ENCODE results near the gene GDE1.
"Not testable (repeated sequence)": the region's sequence is repeated elsewhere in the genome, so short reads cannot be mapped to it uniquely, and the experiment has no call there.

Gene GDE1

GRCh38 chr16:19521471-19522396 lies at the start of gene GDE1:
TSS of gene GDE1 (minus strand) at chr16:19522098. CDS start at chr16:19521964, 134 bp downstream.
- peak; percentile 71 to 73 for DNase-seq

DNA sequence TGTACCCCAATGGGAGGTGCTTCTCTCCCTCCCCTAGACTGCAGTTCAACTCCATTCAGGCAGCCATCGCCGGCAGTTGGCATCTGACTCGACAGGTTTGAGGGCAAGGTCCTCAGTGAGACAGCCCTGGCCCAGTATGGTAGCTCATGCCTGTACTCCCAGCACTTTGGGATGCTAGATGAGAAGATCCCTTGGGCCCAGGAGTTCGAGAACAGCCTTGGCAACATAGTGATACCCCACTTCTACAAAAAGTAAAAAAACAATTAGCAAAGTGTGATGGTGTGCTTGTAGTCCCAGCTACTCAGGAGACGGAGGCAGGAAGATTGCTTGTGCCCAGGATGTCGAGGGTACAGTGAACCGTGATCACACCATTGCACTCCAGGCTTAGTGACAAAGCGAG lies 45.7 kb upstream of the GDE1 start:
- DNase-seq: no peak

DNA sequence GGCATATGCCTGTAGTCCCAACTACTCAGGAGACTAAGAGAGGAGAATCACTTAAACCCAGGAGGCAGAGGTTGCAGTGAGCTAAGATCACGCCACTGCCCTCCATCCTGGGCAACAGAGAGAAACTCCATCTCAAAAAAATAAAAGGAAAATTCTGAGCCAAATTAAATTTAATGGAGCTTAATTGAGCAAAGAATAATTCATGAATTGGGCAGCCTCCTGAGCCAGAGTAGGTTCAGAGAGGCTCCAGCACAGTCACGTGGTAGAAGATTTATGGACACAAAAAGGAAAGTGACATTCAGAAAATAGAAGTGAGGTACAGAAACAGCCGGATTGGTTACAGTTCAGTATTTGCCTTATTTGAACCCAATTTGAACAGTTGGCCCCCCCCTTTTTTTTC lies 44.5 kb upstream of the GDE1 start:
- no peak for DNase-seq

DNA sequence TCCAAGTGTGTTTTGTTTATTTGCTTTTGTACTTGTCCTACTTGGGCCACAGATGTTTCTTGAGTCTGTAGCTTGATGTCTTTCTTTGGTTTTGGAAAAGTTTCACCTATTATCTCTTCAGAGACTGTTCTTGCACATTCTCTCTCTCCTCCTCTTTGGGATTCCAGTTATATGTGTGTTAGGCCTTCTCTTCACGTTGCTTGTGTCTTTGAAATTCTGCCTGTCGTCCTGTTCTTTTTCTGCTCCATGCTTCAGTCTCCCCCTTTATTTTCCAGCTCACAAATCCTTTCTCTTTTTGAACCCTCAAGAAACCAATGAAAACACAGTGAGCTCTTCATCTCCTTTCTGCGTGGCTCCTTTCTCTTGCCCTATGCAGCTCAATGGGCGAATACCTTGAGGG lies 41.5 kb upstream of the GDE1 start:
- no peak for DNase-seq

DNA sequence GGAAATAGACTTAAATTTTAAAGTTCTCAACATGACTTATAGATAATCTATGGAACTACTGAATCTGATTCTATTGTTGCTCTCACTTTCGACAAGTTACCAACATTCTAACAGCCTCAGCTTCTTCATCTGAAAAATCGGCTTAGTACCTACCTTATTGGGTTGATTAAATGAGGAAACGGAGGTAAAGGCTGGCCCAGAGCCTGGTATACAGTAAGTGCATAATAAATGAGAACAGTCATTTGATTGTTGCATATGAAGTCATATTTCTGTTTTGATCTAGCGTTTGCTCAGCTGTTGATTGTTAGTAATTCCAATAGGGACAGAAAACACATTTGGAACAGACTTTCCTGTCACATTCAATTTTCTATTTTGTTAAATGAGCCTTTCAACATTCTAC lies 38.2 kb upstream of the GDE1 start:
- DNase-seq: no peak

DNA sequence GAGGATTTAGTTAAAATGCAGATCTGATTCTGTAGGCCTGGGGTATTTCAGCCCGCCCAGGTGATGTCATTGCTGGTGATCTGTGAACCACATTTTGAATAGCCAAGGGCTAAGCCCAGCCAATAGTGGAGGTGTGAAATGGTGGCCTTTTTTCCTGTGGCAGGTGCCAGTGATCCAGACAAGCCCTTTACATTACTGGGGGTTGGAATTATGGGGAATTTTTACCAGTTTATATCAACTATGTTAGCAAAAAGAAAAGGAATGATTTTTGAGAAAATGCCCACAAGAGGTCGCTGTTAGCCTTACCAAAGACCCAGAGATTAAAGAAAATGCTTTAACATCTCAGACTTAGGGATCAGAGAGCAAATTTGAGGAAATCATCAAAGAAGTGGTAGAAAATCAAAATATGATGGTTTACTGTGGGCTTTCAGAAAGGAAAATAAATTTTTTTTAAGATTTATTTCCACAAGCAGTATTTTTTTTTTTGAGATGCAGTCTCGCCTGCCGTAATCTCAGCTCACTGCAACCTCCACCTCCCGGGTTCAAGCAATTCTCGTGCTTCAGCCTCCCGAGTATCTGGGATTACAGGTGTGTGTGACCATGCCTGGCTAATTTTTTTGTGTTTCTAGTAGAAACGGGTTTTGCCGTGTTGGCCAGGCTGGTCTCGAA lies 37.5 kb upstream of the GDE1 start:
- peak; percentile 27 to 44 for DNase-seq

- DNase-seq: no peak
Observed at GRCh38 chr16:19555938-19556771, 34.3 kb upstream of the GDE1 start.

GRCh38 chr16:19555186-19555937 lies 33.5 kb upstream of the GDE1 start, which contains the start of gene VPS35L:
TSS of gene VPS35L (plus strand) at chr16:19555703. CDS start at chr16:19555730, 27 bp downstream.
- peak; percentile 66 to 70 for DNase-seq

GRCh38 chr16:19549673-19550072 lies 27.8 kb upstream of the GDE1 start:
- DNase-seq: no peak

- DNase-seq: no peak
Observed at GRCh38 chr16:19548144-19548543, 26.2 kb upstream of the GDE1 start.

DNA sequence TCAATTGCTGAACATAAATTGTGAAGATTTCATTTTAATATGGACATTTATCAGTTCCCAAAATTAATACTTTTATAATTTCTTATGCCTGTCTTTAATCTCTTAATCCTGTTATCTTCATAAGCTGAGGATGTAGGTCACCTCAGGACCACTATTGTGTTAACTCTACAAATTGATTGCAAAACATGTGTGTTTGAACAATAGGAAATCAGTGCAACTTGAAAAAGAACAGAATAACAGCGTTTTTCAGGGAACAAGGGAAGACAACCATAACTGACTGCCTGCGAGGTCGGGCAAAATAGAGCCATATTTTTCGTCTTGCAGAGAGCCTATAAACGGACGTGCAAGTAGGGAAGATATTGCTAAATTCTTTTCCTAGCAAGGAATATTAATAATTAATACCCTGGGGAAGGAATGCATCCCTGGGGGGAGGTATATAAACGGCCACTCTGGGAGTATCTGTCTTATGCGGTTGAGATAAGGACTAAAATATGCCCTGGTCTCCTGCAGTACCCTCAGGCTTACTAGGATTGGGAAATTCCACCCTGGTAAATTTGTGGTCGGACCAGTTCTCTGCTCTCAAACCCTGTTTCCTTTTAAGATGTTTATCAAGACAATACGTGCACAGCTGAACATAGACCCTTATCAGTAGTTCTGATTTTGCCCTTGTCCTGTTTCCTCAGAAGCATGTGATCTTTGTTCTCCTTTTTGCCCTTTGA lies 21.5 kb upstream of the GDE1 start:
- DNase-seq: not testable (repeated sequence)

- DNase-seq: no peak
Observed at GRCh38 chr16:19542138-19542821, 20.4 kb upstream of the GDE1 start.

DNA sequence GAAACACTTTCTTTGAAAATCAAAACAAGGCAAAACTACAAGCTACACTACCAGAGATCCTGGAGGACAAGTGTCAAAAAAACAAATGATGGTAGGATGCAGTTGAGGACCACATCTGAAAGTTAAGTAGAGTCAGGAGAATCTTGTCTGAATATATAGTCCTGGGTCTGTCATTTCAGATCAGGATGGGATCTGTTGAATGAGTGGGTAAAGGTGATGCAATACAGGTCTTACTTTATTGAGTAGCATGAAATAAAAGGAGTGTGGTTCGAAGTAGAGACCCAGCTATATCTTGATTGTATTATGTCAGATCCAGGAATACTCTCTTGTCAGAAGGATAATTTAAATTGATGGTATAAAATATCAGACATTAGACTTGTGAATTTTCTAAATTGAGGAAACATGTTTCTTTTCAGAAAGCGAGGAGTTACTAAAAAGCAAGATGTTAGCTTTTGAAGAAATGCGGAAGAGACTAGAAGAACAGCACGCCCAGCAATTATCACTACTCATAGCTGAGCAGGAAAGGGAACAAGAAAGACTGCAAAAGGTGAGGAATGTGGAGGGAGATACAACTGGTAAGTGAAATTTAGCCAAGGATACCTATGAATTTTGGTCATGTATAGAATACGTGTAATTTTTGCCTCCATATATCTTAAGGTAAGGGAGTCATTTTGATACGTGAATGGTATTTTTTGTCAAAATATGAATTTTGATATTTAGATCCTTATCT lies 18.5 kb upstream of the GDE1 start:
- DNase-seq: no peak

GRCh38 chr16:19532601-19533000 lies 10.7 kb upstream of the GDE1 start:
- no peak for DNase-seq

DNA sequence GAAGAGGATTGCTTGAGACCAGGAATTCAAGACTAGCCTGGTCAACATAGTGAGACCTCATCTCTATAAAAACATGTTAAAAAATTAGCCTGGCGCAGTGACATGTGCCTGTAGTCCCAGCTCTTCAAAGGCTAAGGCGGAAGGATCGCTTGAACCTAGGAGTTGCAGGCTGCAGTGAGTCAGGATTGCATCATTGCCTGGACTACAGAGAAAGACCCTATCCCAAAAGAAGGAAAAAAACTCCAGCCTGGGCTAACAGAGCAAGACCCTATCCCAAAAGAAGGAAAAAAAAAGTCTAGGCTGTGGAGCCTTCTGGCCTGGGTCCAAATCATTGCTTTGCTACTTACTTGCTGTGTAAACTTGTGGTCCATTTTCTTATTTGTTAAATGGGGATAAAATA lies 6.8 kb upstream of the GDE1 start:
- DNase-seq: no peak

GRCh38 chr16:19527161-19527560 lies 5.3 kb upstream of the GDE1 start:
- no peak for DNase-seq

- no peak for DNase-seq
Observed at GRCh38 chr16:19525385-19525723, 3.5 kb upstream of the GDE1 start.

GRCh38 chr16:19524616-19525384 lies 2.9 kb upstream of the GDE1 start:
- peak; percentile 3 to 28 for DNase-seq

DNA sequence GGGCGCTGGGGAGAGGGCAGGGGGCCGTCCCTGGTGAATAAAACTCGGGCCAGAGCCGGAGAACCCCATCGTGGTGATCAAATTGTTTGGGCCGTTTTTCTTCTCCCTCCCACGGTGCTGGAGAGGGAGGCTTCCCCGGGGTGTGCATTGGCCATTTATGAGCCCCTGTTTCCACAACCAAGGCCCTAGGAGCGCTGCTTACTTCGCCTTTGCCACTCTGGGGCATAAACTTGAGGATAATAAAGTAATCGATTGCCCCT lies 2.4 kb upstream of the GDE1 start:
- no peak for DNase-seq
